NCI-H2107 treated with DMSO at 0.1 percent for 48 hours (cell line): ENCODE results near the gene CIAO3.
A peak's percentile ranks its signal among the peaks of the same experiment; 100 is the strongest.

Source experiments
- DNase-seq: peaks from one replicate; lab custom pipeline; 2025; ENCODE audit not compliant: unreplicated experiment; lab: John Stamatoyannopoulos, UW

CIAO3 gene

DNA sequence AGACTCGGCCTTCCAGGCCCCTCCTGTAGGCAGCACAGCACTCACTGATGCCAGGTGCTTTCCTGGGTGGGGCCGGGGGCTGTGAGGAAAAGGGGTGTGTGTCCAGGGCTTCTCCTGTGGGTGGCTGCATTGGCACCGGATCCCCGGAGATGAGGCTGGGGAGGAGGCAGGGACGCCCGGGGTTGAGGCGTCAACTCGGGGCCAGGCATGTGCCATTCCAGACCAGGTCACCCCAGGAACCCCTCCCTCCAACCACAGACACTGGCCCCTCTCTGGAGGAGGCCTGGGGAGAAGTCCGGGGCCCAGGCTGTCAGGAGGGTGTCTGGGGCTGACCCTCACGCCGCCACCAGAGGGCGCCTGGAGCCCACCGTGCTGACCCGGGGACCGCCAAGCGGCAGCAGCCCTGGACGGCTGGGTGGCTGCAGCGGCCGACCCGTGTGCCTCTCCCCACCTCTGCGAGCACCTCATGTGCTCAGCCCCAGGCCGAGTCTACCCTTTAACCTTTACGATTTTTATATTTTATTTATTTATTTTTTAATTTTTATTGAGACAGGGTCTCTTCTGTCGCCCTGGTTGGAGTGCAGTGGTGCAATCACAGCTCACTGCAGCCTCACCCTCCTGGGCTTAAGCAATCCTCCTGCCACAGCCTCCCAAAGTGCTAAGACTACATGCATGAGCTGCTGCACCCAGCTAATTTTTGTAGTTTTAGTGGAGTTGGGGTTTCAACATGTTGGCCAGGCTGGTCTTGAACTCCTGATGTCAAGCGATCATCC lies 29.1 kb downstream of the CIAO3 start:
- DNase-seq = no peak

GRCh38 chr16:711084-711483 lies 29.7 kb downstream of the CIAO3 start:
- no peak for DNase-seq

GRCh38 chr16:710500-711075 lies 30.2 kb downstream of the CIAO3 start:
- no peak for DNase-seq

DNA sequence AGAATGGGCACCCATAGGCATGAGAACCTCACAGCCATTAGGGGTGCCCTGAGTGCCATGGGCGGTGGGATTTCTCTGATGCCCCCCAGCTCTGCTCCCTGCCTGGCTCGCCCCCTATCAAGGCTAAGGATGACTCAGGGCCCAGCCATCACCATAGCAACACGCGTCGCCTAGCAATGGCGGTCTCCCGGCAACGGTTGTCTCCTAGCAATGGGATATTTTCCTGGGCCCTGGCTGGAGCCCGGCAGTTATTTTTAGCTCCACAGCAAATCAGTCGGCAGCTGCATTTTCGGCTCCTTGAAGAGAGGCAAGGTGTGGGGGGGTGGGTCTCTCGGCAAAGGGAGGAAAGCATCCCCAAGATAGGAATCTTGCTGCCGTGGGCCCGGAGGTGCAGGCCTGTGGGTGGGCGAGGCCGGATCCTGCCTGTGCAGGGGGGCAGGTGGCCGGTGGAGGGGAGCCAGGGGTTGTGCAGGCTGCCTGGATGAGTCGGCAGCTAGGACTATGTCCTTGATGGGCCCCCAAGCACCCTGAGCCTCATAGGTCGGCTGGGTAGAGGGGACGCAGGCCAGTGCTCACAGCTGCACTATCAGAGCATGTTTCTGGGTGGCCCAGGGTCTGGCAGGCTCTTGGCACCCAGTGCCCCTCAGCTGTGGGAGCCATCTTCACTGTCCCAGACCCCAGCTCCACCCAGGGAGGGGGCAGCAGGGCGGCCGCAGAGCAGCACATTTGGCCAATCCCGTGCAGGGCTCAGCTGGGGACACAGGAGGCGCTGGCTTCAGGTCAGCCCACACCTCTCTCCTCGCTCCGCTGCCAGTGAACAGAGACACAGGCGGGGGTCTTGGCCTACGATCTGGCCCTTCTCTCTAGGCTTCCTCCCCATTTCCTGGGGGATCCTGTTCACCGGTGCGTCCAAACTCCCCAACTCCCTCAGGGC lies 31.0 kb downstream of the CIAO3 start:
- peak; percentile 78 for DNase-seq

- DNase-seq = no peak
Measured at GRCh38 chr16:708959-709358, 31.8 kb downstream of the CIAO3 start.

DNA sequence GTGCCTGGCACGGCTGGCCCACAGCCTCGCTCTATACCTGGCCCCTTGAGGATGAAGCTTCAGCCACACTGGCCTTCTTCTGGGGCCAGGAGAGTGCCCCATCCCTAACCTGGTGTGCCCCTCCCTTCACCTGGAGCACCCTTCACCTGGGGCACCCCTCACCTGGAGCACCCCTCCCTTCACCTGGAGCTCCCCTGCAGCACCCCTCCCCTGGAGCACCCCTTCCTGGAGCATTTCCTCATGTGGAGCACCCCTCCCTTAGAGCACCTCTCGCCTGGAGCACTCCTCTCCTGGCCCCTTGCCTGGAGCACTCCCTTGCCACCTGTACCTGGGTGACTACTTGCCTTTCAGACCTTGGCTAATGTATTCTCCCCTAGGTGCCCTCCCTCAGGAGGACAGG lies 32.8 kb downstream of the CIAO3 start:
- no peak for DNase-seq

GRCh38 chr16:707062-707538 lies 33.7 kb downstream of the CIAO3 start:
- no peak for DNase-seq

DNA sequence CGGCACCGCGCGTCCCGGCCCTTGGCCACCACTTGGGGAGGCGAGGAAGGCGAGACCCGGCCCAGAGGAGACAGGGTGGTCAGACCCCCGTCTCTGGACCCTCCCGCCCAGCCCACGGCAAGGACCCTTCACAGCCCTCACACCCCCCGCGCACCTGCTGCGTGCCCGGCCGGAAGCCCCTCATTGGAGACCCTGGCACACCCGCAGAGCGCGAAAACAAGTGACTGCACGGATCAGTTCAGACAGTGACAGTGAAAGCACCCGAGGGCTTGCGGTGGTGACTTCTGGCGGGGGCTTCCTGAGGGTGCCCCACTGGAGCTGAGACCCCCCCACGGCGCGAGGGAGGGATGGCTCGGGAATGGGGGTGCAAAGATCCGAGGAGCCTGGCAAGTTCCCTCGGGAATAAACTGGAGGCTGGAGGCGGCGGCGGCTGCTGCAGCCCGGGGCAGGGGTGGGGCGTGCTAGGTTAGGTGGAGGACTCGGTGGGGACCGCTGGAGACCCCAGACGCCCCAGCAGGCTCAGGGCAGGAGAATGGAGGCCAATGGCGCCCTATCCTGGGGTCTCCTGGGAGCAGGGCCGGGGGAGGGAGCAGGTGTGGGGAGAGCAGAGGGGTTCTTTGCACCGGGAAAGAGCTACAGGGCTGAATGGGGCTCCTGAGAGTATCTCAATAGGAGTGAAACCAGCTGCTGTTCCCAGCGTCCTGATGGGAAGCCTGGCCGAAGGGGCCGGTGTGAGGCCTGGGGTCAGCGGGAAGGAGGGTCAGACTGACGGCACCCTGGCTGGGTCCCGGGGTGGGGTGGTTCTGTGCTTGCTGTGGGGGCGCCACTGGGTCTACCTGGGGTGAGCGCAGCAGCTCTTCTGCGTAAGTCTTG lies 34.4 kb downstream of the CIAO3 start:
- no peak for DNase-seq

- DNase-seq = no peak
Measured at GRCh38 chr16:705431-706188, 35.2 kb downstream of the CIAO3 start, which contains the start of gene FBXL16. Gene FBXL16 (minus strand): TSS chr16:705801. CDS start chr16:697405, 8,396 bp downstream.

DNA sequence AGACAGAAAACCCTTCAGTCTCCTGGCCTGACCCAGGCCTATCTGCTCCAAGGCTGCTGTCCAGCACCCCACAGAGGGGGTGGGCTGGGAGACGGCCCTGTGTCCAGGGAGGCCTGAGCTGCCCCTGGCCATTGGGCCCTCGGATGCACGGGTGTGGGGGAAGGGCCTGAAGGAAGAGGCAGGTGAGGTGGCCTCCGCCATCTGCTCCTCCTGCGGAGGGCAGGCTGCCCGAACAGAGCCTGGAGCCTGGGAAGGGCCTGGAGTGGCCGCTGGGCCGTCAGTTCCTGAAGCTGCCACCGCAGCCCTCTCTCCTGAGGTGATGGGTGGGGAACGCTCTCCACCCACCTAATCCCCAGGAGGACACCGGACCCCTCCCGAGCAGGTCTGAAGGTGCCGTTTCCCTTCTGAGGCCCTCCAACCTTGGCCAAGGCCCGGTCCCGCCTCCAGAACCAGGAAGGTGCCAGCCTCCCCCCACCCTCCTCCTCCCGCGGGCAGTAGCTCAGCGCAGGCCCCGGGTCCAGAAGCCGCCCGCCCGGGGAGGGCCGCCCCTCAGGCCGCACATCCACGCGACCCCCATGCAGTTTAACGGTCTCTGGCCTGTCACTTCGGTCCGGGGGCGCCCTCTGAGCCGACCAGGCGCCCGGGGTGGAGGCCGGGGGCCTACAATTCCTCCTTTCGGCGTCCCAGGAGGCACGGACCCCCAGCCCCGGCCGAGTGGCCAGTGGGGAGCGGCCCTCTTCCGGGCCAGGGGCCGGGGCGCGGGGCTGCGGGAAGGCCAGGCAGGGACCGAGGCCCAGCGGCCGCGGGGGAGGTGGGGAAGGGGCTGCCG lies 36.0 kb downstream of the CIAO3 start:
- no peak for DNase-seq

DNA sequence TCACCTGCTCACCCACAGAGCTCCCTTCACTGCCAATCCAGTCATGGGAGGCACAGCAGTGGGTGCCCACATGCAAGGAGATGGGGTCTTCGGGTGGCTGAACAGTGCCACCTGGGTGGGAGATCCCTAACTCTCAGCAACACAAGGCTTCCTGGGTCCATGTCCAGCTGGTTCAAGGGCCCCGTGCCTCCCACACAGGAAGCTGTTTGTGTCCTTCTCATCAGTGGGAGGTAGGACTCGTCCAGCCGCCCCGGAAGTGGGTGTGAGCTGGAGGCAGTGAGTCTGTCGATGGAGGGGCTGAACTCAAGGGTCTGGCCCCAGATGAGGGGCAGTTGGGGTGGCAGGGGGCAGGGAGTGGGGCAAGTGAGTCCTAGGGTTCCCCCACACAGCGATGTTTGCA lies 36.8 kb downstream of the CIAO3 start:
- DNase-seq = no peak

DNA sequence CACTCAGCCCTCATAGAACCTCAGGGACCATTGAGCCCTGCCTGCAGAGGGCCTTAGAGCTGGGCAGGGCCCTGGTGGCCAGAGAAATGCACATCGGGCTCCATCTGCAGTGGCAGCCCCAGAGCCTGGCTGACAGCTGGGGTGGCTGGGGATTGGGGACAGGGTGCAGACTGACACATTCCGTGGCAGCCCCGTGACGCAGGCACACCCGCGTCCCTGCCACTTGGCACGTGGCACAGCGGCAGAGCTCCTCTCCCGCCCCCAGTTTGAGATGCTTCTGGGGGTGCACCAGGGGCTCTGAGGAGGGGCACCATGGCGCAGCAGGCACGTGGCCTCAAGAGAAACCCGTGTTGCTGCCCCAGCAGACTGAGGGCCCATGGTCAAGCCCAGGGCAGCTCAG lies 37.4 kb downstream of the CIAO3 start:
- DNase-seq = no peak

DNA sequence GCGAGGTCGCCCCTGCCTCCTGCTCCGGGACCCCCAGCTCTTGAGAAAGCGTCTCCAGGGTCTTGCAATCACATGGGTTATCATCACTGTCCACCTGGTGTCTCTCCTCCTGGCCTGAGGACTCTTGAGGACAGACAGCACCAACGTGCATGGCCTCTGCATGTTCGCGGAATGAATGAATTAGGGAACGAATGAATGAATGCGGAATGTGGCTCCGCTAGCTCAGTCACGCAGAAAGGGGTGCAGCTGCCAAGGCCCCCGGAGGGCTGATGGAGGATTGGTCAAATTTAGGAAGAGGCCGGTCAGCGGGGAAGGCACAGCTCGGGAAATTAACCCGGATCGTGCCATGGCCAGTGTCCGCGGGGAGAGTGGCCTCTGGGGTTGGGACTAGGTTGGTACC lies 38.5 kb downstream of the CIAO3 start:
- no peak for DNase-seq

GRCh38 chr16:700684-701584 lies 39.9 kb downstream of the CIAO3 start:
- DNase-seq = no peak

GRCh38 chr16:698911-699671 lies 41.7 kb downstream of the CIAO3 start:
- no peak for DNase-seq

GRCh38 chr16:695355-696089 lies 45.3 kb downstream of the CIAO3 start:
- peak; percentile 84 for DNase-seq
